NCI-H345 treated with DMSO at 0.1 percent for 48 hours (cell line): ENCODE results near the gene FAM227B.
"Not testable (repeated sequence)": the region's sequence is repeated elsewhere in the genome, so short reads cannot be mapped to it uniquely, and the experiment has no call there.

Experiments
- DNase-seq: peaks from one replicate; lab custom pipeline; 2025; ENCODE audit not compliant: unreplicated experiment; lab: John Stamatoyannopoulos, UW

FAM227B gene

GRCh38 chr15:49612240-49612639 is 8.4 kb downstream of the FAM227B start:
- DNase-seq = not testable (repeated sequence)

- DNase-seq = no peak
Measured at GRCh38 chr15:49610157-49610918, 10.3 kb downstream of the FAM227B start.

GRCh38 chr15:49606594-49606993 is 14.0 kb downstream of the FAM227B start:
- no peak for DNase-seq

GRCh38 chr15:49605588-49605987 is 15.0 kb downstream of the FAM227B start:
- no peak for DNase-seq

- DNase-seq = no peak
Measured at GRCh38 chr15:49604625-49605409, 15.8 kb downstream of the FAM227B start.

- not testable (repeated sequence) for DNase-seq
Measured at GRCh38 chr15:49592829-49593316, 27.7 kb downstream of the FAM227B start.

- DNase-seq = no peak
Measured at GRCh38 chr15:49589030-49589429, 31.6 kb downstream of the FAM227B start.

- DNase-seq = no peak
Measured at GRCh38 chr15:49573421-49573820, 47.2 kb downstream of the FAM227B start.

- DNase-seq = no peak
Measured at GRCh38 chr15:49570672-49571071, 49.9 kb downstream of the FAM227B start.

GRCh38 chr15:49570174-49570573 is 50.4 kb downstream of the FAM227B start:
- DNase-seq = no peak

GRCh38 chr15:49560045-49560444 is 60.6 kb downstream of the FAM227B start:
- DNase-seq = no peak

GRCh38 chr15:49558929-49559328 is 61.7 kb downstream of the FAM227B start:
- DNase-seq = no peak

- no peak for DNase-seq
Measured at GRCh38 chr15:49556437-49556836, 64.2 kb downstream of the FAM227B start.

GRCh38 chr15:49550342-49550741 is 70.3 kb downstream of the FAM227B start:
- DNase-seq = not testable (repeated sequence)

GRCh38 chr15:49538520-49538919 is 82.1 kb downstream of the FAM227B start:
- no peak for DNase-seq

GRCh38 chr15:49530092-49530491 is 90.5 kb downstream of the FAM227B start:
- no peak for DNase-seq

- no peak for DNase-seq
Measured at GRCh38 chr15:49528289-49528688, 92.3 kb downstream of the FAM227B start.

GRCh38 chr15:49521802-49522201 is 98.8 kb downstream of the FAM227B start:
- no peak for DNase-seq

GRCh38 chr15:49512739-49513138 is 107.9 kb downstream of the FAM227B start:
- DNase-seq = not testable (repeated sequence)

GRCh38 chr15:49507261-49507660 is 113.4 kb downstream of the FAM227B start:
- no peak for DNase-seq

- no peak for DNase-seq
Measured at GRCh38 chr15:49506341-49506740, 114.3 kb downstream of the FAM227B start.

- no peak for DNase-seq
Measured at GRCh38 chr15:49501586-49501985, 119.0 kb downstream of the FAM227B start.
